K562 treated with DMSO at 1 percent for 4 hours (cell line): Measurements from ENCODE around the gene UBAP1. TPM values are rescaled to one million over a fixed set of nuclear protein-coding genes. Genes with fewer than 3 reads are reported as not detected.

Source experiments
- total RNA-seq: library from RNA; unstranded; fragments of 300-600 nt; gene quantifications from 2 replicates; pipeline ENCODE4 v1.2.3, GENCODE V29; 2022; ENCODE audit not compliant: insufficient read depth

UBAP1 gene
- total RNA-seq = 18.9 and 23.6 TPM in 2 replicates

GRCh38 chr9:34178436-34179212 lies at the start of gene UBAP1:
Gene UBAP1, plus strand, starts transcription at chr9:34179043. Its CDS starts 41,872 bp downstream, at chr9:34220915.

Other genes starting within 250 kb of the UBAP1 start
- gene UBAP2, start 130.2 kb upstream of the UBAP1 start, total RNA-seq = 30.8 and 40.7 TPM in 2 replicates
- gene DCAF12, start 52.3 kb upstream of the UBAP1 start, total RNA-seq = 26.0 and 28.4 TPM in 2 replicates
- gene KIF24, start 150.2 kb downstream of the UBAP1 start, total RNA-seq = 2.6 and 3.1 TPM in 2 replicates
- gene NUDT2, start 150.5 kb downstream of the UBAP1 start, total RNA-seq = 13.2 and 17.4 TPM in 2 replicates
- 0.76 and 0.77 TPM in 2 replicates for gene MYORG, start 197.9 kb downstream of the UBAP1 start, total RNA-seq